DMS 273 (cell line): Measurements from ENCODE around the gene CABYR.

Experiments used
- DNase-seq: peaks from one replicate; lab custom pipeline; 2025; ENCODE audit not compliant: unreplicated experiment; lab: John Stamatoyannopoulos, UW

CABYR gene

DNA sequence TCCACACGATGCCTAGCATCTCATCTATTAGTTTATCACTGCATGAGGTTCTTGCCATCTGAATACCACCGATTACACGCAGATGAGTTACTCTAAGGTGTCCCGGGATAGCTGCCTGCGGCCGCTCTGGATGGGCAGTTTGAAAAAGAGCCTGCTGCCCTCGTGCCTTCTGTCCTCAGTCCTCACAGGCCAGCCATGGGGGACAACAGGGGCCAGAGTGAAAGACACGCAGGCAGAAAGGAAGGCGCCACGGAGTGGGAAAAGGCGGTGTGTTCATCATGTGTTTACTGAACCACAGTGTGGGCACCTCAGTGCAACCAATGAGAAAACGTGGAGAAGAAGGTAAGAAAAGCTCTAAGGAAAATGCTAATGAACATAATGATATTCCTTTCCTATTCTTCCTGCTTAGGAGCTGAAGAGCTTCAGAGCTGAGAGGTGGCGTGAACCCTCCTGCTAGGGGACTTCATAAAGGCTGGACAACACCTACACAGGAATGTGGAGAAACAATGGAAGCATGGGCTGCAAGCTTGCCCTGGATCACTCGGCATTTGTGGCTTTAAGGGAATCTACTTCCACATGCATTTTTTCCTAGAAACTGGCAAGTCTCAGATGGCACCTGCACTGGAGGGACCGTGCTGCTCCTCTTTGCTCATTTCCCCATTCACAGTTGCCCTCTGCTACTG, 50.9 kb downstream of the CABYR start:
- no peak for DNase-seq

DNA sequence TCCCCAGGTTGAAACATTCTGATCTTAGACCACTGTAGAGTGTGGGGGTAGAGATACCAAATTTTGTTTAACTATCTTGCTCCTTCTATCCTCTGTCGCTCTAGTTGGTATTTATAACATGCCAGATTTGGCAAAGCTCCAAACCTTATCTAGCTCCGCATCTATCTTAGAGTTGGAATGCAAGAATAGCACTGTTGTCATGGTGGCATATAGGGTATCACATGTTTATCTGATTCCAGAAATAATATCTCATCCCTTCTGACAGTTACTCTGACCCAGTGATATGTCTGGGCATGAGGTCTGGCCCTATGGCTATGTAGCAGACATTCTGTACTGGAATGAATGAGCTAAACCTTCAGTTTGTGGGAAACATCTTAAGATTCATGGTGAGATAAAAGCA, 51.7 kb downstream of the CABYR start:
- peak; percentile 5 for DNase-seq

DNA sequence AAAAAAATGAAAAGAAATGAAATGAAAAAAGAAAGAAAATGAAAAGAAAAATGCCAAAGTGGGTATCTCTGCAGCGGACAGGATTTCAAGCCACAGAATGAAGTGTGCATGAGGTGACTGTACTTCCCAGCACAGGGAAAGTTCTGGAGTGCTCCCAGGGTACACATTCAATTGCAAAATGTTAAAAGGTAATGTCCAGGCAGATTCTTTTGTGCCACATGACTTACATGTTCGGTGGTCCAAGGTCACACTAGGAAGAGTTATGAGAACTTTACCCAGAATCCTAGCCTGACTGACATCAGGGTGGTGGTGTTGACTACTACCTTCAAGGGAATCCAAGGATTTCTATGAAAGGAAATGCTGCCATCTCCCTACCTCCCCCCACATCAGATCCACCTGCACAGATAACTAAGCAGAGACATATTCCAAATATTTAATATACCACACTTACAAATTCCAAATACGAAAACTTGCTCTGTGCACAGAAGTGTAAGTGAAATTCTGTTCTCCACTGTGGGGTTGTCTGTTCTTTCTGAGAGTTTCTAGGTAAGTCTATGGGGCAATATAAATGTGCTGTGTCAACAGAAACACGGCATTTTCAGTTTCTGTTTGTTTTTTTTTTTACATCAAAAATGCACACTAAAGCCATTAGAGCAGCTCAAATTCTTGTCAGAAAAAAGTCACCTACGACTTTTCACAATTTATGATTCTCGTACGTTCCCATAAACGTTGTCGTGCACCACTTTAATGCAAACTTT, 56.6 kb downstream of the CABYR start:
- DNase-seq, result no peak

DNA sequence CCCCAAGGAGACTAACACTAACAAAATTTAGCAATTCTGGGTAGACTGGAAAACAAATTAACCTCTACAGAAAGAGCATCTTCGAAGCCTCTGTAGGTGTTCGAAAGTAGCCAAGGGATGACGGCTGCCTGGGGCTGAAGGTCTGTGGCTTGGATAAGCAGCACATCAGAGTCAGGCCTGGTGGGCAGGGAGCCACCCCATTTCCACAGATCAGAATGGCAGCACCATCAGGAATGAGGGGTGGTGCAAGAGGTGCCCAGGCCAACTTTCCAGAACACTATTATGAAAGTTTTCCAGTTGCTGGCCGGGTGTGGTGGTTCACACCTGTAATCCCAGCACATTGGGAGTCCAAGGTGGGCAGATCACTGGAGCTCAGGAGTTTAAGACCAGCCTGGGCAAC, 57.9 kb downstream of the CABYR start:
- no peak for DNase-seq

DNA sequence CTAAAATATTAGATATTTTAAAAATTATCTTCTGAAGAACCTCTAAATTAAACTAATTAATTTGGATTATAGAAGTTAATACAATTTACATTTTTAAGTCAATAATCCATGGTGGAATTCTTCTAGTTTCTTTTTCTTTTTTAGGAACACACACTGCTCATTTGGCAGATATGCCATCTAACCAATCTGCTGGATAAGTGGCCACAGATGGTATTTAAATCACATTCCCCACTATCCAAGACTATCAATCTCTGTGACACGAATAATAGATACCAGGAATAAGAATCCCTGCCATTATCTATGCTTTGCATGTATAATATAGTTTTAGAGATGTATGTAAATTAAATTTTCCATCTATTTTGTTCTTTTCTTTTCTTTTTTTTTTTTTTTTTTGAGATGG, 58.5 kb downstream of the CABYR start:
- peak; percentile 17 for DNase-seq

DNA sequence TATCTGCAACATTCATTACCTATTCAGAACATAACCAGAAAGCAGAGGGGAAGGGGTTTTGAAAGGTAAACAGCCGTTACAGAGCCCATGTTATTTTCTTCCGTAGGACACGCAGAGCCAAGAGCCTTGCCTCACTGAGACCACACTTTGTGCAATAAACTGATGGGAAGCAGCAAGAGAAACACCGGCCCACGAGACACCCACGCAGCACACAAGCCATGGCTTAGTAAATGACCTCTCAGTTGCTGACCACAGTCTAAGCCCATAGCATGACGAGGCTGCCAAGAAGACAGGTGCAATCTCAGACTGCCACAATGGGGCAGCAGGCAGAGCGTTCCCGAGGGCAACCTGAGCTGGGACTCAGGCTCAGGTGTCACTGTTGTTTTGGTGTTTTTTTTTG, 59.6 kb downstream of the CABYR start:
- peak; percentile 6 for DNase-seq

DNA sequence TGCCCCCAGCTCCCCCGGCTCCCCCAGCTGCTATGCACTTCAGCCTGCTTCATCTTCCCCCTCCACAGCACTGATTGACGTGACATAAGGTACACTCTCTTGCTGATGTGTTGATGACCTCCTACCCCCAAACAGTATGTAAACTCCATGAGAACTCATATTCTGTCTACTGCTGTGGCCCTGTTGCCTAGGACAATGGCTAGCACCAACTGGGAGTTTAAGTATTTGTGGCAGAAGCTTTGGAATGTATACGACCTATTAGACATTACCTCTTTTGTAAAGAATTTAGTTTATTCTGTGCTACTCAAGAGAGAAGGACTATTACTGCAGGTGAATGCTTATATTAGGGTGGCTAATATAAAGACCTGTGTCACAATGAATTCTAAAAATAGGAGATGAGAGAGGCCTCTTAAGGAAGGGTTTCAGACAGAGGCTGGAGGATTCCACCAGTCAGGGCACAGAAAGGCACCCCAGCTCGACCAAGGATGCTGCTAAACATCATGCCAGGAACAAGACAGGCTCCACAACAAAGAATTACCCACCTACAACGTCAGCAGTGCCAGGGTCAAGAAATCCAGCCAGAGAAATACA, 60.6 kb downstream of the CABYR start:
- DNase-seq, result no peak

DNA sequence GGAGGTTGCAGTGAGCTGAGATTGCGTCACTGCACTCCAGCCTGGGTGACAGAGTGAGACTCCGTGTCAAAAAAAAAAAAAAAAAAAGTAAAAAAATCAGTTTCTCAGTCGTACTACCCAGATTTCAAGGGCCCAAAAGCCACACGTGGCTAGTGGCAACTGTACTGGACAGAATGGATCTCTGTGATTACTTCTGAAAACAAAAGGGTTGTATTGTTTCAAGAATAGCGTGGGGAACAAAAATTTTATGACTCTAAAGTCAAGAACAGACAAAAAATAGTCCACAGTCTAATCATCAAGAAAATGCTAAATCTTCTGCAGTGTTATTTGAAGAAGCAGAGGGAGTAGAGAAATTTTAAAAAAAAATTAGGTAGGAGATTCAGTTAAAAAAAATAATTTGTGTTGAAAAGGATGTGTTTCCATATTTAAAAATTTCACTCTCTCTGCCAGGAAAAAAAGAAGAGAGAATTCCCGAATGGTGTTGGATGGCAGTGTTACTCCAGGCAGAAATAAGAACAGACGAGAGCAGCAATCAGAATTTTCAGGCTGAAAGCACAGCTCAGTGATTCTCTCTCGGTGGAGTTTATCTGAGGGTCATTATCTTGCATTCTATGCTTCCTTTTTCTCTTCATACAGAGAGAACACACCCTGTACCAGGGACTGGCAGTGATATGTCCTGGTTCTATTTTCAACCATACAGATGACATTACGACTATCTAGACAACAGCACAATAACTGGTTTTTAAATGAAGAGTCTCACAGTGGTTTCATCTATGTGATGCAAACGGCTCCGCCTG, 61.8 kb downstream of the CABYR start:
- DNase-seq, result no peak

DNA sequence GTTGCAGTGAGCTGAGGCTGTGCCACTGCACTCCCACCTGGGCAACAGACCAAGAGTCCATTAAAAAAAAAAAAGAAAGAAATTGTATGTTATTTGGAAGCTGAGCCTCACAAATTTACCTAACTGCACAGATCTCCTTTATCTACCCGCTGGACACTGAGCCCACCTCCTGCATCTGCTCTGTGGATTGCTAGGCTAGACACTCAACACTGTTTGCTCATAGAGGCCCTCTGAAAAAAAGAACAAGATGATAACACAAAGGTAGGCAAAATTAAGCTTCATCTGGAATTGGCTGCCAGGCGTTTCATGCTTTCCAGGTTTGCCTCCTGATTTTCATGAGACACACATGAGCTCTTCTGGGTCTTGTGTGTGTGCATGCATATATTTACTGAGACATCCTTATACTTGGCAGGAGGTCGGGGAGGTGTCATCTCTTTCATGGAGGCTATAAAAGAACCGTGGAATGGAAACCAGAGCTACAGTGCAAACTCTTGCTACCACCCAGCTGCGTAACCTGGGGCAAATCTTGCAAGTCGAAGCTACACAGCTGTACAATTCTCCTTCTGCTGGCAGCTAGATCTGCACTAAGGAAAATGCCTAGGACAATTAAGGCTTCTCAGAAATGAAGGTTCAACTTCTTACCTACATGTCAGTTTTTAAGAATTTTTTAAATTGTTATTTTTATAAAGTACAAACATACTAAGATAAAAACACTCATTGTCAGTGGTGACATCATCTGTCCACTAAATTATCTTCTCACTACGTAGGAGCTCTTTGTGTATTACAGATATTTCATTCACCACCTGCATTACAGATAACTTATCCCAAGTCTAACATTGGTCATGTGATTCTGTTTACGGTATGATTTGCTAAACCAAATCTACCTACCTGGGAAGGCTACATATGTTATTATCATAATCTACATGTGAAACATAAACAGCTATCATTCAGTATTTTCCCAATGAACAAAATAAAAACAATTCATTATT, 63.1 kb downstream of the CABYR start:
- no peak for DNase-seq

DNA sequence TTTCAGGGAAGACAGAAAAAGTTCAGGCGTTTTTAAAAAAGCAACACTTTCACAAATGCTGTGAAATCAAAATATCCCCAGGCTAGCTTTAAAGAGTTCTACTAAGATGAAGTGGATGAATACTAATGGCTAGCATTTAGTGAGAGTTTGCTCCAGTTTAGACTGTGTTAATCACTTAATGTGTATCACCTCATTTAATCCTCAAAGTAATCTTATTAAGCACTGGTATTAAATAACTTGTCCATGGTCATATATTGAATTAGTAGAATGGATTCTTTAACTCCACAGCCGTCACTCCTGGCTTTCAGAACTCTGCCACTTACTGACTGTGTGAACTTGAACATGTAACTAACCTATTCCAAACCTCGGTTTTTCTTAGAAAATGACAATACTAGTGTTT, 66.0 kb downstream of the CABYR start:
- DNase-seq, result no peak

DNA sequence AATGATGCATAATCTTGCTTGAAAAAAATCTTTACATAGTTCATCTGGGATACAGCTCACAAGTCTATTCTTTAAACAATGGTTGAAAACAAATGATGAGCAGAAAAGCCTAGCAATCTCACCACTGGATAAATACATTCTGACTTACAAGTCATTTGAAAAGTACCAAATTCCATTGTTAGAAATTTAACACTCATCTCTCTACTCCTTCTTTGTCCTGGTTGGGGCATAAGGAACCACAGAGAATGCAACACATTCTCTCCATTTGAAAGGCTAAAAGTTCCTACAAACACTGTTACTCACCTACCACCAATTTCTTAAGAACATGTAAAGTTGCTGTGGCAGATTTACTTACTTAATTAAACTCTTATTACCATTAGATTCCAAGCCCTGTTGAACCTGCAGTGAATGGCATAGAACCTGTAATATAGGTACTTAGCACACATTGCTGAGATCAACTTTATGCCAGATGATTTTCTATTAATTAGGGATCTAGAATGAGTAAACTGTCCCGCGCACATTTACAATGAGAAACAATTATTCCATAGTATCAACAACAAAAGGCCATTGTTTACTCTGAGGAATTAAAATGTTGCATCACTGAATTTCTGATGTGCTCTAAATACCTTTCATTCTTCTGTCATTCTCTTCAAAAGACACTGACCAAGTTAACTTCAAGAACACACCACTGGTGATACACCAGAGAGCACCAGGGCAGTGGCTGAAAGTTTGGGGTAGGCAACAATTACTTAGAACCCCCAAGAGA, 69.6 kb downstream of the CABYR start:
- no peak for DNase-seq

DNA sequence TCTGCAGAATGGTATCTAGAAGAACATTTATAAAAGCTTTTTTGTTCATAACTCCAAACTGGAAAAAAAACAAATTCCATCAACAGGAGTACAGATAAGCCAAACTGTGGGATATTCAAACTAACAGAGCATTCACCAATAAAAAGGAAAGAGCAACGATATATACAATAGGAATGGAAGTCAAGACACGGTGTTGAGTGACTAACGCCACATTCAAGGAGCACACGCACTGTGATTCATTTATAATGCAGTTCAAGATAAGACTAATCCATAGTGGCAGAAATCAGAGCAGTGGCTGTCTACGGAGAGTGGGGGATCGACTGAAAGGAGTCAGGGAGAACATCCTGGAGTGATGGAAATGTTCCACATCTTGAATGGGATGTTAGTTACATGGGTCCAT, 70.7 kb downstream of the CABYR start:
- no peak for DNase-seq
